HuH-7 (cell line): ENCODE data around the gene PRSS57.
"Not testable (repeated sequence)": the region's sequence is repeated elsewhere in the genome, so short reads cannot be mapped to it uniquely, and the experiment has no call there.

Experiments
- DNase-seq: peaks from one replicate; pipeline ENCODE4 v3.0.0; 2011; ENCODE audit warnings: low spot score

The PRSS57 gene

DNA sequence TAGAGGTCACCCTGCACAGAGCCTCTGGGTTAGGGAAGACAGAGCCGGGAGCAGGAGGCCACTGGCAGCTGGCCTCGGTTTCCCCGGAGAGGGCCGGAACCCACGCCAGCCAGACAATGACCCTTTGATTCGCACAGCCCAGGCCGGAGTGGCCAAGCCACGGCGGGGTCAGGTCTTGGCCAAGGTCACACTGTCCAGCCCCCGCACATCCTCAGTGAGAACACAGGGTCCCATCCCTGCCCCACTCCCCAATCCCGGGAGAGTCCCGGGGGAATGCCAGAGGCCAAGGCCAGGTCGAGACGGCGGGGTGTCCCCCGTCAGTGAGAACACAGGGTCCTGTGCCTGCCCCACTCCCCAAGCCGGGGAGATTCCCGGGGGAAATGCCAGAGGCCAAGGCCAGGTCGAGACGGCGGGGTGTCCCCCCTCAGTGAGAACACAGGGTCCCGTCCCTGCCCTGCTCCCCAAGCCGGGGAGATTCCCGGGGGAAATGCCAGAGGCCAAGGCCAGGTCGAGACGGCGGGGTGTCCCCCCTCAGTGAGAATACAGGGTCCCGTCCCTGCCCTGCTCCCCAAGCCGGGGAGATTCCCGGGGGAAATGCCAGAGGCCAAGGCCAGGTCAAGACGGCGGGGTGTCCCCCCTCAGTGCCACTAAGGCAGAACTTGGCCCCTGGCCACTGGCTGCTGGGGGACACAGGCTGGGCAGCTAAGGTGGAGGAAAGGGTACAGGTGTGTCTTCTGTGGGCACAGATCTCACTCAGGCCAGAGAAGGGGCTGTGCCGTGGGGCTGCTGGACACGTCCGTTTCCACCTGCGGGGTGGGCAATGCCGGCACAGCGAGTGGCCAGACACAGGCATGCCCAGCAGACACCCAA, 20.7 kb downstream of the PRSS57 start:
- no peak for DNase-seq

DNA sequence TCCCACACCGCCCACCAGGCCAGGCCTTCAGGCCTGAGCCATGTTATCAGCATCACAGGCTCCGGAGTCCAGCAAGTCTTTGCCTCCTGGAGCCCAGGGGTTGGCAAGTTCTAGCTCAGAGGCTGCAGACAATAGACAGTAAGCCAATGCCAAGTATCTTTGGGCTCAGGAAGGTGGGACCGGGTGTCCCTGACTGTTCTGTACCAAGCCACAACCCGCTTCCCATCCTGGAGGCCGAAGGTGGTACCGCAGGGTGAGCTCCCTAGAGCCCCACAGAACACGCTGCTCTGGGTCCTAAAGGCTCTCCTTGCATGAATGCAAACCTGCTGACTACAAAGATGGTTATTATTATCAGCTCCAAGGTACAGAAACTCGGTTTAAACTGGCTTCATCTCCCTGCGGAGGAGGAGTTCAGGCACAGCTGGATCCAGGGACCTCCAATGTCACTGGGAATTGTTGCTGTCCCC, 24.6 kb downstream of the PRSS57 start:
- no peak for DNase-seq

DNA sequence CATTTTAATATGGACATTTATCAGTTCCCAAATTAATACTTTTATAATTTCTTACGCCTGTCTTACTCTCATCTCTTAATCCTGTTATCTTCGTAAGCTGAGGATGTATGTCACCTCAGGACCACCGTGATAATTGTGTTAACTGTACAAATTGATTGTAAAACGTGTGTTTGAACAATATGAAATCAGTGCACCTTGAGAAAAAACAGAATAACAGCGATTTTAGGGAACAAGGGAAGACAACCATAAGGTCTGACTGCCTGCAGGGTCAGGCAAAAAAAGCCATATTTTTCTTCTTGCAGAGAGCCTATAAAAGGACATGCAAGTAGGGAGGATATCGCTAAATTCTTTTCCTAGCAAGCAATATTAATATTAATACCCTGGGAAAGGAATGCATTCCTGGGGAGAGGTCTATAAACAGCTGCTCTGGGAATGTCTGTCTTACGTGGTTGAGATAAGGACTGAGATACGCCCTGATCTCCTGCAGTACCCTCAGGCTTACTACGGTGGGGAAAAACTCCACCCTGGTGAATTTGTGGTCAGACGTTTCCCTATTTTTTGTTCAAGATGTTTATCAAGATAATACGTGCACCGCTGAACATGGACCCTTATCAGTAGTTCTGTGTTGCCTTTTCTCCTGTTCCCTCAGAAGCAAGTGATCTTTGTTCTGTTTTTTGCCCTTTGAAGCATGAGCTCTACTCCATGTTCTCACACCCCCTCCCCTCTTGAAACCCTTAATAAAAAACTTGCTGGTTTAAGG, 26.4 kb downstream of the PRSS57 start:
- not testable (repeated sequence) for DNase-seq

DNA sequence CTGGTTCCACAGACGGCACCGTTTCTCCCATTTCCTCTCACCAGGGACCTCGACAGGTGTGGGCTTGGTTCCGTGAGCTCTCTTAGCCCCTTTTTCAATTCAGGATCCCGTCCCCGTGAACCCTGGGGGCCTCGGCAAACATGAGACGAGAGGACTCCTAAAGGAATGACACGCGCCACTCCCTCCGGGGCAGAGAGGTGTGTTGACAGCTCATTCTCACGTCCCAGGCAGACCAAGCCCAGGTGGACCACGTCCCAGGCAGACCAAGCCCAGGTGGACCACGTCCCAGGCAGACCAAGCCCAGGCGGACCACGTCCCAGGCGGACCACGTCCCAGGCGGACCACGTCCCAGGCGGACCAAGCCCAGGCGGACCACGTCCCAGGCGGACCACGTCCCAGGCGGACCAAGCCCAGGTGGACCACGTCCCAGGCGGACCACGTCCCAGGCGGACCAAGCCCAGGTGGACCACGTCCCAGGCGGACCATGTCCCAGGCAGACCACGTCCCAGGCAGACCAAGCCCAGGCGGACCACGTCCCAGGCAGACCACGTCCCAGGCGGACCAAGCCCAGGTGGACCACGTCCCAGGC, 28.2 kb downstream of the PRSS57 start:
- not testable (repeated sequence) for DNase-seq

DNA sequence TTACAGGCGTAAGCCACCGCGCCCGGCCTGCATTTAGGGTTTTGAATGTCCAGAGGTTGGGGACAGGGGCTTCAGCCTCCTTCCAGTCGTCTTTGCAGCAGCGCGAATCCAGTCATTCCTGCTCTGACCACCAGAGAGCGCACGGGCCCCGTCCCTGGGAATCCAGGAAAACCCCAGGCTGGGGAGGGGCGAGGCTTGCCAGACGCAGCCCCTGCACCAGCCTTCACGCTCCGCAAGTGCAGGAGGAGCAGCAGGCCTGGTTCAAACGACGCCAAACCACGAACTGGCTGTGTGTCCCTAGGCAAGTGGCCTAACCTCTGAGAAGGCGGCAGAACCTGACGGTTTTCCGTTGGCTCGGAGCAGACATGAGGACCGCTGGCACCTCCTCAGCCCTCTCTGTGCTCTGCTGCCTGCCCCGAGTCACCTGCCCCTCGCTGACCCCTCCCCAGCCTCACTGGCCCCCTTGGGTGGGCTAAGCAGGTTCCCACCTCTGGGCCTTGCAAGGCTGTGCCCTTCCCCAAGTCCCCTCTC, 30.3 kb downstream of the PRSS57 start:
- DNase-seq, result peak; percentile 94

DNA sequence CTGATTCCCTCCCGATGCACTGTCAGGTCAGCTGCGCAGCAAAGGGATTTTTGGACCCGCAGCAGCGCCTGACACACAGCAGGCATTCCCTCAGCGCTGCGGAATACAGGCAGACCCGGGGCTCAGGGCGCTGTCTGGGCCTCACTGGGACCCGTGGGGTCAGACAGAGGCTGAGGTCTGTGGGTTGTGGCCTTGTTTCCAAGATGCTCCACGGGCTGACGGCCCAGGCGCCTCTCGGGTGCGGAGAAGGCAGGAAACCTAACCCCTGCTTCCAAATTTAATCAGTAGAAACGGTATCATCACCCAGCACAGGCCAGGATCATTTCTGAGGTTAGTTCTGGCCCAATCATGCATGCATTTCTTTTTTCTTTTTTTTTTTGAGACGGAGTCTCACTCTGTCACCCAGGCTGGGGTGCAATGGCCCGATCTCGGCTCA, 31.6 kb downstream of the PRSS57 start:
- DNase-seq, result no peak

DNA sequence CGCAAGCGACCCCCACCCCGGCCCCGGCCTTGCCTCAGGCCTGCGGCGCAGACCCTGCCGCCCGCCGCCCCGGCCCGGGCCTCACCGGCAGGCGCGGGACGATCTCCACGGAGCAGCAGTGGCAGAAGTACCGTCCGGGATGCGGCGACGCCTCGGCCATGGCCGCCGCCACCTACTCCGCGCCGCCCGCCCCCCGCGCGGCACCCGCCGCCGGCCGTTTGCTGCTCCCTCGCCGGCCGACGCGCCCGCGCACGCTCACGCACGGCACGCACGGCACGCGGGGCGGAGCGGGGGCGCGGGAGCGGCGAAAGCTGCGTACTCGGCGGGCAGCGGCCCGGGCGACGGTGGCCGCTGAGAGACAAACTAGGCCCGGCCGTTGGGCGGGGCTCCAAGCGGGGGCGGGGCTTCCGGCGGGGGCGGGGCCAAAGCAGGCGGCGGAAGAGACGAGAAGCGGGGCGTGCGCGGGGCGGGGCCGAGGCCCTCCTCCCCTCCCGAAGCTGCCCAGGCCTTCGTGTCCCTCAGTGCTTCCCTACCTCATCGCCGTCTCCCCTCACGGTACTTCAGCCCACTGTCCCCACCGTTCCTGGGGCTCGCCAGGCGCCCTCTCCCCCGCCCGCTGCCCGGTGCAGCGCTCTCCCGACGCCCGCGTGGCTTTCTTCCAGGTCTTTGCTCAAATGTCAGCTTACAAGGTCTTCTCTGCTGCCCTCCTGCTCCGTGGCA, 32.1 kb downstream of the PRSS57 start, which contains the start of gene RNF126:
RNF126 (minus strand) TSS at position 253 of the 720 bp plus-strand sequence; CDS start at position 160, 93 bp downstream.
- DNase-seq, result peak; percentile 86

DNA sequence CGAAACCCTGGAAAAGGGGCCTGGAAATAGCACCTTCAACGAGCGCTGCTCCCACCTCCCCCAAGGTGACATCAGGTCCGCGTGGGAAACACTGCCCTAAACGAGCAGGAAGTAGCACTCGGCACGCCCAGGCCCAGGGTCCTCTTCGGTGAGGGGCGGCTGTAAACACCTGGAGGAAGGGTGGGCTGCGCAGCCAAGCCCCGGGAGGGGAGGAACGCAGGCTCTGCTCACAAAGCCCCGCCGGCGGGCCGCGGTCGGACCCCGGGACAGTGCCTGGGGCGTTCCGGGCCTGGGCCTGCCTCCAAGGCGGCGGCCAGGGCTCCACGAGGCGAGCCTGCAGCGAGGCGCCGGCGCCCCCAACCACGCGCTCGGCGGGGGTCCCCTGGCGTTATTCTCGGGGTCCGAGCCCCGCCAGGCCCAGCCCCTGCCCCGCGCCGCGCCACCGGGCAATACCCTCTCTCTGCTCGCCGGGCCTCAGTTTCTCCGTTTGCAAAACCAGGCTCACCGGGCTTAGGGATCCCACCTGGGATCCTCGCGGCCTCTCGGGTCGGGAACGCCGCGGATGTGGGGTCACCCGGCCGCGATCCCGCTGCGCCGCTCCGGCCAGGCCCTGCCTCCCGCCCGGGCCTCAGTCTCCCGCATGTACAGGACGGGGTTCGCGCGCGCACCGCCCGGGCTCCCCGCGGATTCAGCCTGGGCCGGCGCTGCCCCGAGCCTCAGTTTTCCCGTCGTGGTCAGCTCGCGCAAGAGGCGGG, 32.9 kb downstream of the PRSS57 start:
- peak; percentile 63 for DNase-seq

DNA sequence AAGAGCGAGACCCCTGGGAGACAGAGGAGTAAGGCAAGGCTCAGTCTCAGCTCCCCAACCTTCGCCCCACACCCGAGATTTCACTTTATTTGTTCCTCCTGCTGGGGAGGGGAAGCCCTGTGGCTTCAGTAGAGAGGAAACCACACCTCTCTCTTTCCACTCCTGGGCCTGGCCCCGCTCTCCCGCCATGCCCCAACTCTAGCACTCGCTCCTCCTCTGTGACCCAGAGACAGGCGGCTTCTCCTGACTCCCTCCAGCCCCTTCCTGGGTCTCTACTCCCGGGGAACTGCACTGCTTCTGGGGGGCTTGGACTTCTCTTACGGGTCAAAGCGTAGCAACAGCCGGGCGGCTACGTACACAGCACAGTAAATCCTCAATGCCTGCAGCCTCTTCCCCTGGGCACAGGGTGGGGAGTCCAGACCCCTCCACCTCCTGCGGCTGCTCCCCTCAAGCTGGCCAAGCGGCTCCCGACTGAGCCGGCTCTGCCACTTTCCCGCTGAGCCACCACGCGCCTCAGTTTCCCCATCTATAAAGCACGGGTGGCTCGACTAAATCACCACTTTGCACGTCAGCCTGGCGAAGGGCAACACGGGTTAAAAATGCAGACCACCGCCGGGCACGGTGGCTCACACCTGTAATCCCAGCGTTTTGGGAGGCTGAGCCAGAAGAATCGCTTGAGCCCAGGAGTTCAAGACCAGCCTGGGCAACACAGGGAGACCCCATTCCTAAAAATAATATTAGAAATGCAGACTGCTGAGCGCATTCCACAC, 33.6 kb downstream of the PRSS57 start:
- peak; percentile 43 for DNase-seq

DNA sequence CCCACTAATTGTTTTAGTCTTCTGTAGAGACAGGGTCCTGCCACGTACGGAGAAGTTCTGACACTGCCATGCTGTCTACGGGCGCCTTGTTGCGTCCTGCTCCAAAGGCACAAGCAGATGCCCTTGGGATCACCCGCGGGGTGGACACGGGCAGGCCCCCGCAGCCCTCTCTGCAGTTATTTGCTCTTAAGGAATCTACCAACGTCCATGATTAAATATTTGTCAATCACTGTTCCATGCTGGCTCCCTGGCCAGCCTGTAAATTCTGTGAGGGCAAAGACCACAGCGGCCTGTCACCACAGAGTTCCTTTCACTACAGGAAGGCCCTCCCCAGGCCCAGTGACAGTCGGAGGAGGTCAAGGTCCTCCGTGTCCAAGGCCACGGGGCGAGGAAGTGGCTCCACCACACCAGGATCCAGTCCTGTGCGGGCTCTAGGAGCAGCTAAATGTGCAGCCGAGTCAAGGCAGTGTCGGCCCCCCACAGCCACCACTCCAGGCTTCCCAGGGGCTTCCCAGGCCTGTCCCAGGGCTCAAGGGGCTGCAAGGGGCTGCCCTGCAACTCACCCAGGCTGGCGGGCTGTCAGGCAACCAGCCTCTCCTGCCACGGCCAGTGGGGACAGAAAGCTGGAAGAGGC, 34.3 kb downstream of the PRSS57 start:
- DNase-seq, result peak; percentile 58

DNA sequence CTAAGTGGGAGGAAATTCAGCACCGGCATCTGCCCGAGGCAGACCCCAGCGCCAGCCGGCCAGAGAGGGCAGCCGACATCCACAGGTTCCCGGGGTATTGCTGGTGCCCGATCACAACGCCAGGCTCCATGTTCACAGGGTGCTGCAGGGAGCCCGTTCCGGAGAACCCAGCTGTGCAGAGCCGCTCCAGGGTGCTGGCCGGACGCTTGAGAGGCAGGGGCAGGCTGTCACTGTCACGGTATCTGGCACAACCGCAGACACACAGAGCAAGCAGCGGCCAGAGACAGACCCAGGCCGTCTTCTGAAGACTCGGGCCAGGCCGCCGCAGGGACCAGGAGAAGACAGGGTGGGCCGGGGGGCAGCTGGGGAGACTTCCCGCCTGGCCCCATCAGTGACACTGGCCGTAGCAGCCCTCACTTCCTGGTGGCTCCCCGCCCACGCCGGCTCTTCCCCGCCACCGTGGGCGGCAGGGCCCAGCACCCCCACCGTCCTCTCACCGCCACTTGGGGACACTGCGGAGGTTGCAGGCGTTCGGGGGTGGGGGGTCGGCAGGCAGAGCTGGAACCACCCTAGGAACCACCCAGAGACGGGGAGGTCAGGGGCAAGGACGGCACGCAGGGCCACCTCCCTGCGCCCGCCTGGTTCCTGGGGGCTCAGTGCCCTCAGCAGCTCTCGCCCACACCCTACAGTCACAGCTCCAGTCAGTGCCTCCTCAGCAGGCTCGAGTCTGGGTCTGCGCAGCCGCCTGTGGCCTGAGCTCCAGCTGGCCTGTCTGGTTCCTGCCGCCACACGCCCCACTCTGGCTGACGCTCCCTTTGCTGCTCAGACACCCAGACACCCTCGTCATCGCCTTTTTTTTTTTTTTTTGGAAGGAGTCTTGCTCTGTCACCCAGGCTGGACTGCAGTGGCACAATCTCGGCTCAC, 36.1 kb downstream of the PRSS57 start:
- no peak for DNase-seq

DNA sequence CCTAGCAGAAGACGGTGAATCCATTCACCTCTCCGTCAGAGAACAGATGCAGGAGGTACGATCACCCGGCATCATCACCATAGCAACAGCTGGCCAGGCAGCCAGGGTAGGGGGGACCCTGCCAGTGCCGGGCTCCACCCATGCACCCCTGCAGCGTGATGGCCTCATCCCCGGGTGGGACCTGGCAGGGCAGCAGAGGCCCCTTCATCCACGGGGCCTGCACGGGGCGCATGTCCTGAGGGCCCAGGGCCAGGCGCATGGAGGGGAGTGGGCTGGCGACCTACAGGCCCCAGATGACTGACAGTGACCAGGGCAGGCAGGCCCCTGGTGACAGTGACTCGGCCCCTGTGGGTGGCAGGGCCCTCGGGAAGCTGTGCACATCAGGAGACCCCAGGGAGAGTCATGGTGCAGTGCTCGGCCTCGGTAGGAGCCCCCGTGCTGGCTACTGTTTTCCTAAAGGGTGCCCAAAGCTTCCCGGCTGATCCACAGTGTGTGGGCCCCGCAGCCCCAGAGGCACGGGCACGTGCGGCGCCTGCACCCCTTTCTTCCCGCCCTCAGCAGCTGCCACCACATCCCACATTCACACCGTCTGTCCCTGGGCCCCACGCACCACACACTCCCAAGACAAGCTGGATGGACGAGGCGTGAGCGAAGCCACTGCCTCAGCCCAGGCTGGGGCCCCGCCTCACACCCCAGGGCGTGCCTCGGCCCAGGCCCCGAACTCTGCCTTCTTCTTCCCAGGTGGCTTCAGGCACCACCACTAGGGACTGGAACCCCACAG, 37.0 kb downstream of the PRSS57 start:
- DNase-seq, result no peak

DNA sequence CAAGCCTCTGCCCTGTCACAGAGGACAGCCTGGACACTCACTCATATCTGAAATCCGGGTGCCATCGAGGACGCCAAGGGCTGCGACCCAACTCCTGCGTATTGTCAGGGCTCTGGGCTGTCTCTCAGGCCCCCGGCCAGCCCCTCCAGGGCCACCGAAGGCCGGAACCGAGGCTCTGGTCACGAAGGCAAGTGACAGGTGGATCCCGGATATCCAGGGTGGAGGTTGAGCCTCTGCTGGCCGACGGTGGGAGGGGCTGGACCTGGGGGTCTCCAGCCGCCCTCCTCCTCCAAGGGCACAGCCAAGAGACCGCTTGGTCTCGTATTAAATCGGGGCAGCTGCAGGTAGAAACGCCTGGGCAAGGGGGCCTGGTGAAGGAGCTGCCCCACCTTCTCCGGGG, 37.6 kb downstream of the PRSS57 start:
- DNase-seq, result no peak

DNA sequence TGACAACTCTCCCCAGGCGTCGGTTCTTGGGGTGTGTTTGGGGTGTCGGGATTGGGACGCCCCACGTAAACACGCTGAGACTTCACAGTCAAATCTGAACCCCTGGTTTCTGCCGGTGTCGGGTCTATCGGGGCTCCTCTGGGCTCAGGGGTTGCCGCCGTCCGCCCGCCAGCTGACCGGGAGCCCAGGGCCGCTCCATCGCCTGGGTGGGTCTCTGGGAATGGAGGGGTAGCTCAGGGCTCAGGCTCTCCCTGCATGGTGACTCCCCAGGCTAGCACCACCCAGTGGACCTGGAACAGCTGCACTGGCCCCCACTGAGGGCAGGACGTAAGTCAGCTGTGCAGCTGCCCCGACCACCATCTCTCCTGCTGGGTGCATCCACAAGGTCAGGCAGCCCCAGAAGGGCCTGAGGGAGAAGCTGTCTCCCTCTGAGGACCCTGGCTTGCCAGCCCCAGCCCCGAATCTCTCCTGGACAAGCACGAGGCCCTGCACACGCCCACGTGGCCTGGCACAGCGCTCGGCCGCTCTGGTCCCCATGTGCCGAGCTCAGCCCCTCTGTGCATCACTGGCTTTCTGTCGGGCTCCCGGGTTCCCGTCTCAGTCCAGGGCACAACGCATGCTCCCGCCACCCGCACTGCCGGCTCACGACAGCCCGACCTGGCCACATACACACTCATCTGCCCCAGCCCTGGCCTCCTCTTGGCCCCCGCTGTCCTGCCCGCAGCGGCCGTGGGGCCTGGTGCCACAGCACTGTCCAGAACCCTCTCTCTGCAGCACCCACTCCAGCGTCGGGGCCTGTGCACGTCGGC, 38.3 kb downstream of the PRSS57 start:
- DNase-seq, result no peak

DNA sequence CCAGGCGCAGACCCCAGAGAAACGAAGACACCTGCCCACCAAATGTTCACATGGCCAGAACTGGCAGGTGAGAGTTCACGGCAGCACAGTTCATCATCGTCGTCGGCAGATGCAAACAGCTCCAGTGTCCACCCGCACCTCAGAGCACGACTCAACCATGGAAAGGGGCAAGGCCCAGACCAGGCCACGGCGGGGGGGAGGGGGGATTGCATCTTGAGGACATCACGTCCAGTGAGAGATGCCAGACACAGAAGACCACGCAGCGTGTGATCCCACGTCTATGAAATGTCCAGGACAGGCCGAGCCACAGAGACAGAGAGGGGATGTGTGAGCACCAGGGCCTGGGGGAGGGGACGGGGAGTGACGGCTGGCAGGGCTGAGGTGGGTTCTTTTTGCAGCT, 39.6 kb downstream of the PRSS57 start:
- DNase-seq, result no peak

DNA sequence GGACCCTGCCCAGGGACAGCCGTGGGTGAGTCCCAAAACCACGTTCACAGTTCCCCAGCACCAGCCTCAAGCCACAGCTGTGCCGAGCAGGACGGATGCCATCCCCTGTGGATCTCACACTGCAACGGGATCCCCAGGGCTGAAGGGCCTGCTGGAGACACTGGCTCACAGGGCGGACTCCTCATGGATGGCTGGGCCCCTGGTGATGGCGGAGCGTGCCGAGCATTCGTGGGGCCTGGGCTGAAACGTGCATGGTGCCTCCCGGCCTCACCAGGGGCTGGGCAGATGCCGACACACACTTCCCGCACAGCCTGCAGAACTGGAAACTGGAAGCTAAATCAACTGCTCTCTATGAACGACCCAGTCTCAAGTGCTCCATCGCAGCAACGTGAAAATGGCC, 41.8 kb downstream of the PRSS57 start:
- no peak for DNase-seq
